Activated CD4-positive, alpha-beta T cell treated with anti-CD3 and anti-CD28 coated beads, Interleukin-10, Interleukin-2, amounts not matched to agents 100 ng/mL and 50 ng/mL, durations not matched to agents 16 hours and 8 hours (primary cell): Measurements from ENCODE around the gene IMPG2.

Experiments used
- DNase-seq: peaks from one replicate; pipeline ENCODE4 v3.0.0-alpha.2; 2020

The IMPG2 gene

DNA sequence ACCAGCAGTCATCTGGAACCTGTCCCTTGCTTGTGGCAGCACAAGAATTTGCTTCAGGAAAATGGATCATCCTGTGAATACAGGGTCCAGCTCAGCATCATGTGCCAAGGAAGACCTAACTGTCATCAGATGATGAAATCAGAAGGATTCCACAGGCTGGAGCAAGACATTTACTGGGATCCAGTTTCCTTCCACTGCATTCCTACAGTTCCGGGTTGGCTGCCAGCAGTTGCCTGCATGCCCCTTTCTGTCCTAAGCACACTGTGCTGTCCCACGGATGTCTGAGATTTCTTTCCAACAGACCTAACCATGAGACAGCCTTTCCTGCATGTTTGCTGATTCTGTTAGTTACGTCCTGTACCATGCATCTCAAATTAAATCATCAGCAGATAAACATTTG, 140.7 kb downstream of the IMPG2 start:
- no peak for DNase-seq

GRCh38 chr3:101177577-101177976, 142.8 kb downstream of the IMPG2 start:
- no peak for DNase-seq
